AG04450 (cell line): ENCODE measurements around the gene CLMP. TPM values are rescaled to one million over a fixed set of nuclear protein-coding genes. Genes with fewer than 3 reads are reported as not detected.

Source experiments
- CTCF ChIA-PET: fragments of 300-600, 350-600 bp; formaldehyde crosslinking; extraction: SDS; loops from one replicate; lab custom pipeline; 2022; ENCODE audit warnings: antibody characterized with exemption, inconsistent platforms; lab: Charles Lee
- POLR2A ChIA-PET: fragments of 350-600 bp; formaldehyde crosslinking; extraction: SDS; loops from one replicate; lab custom pipeline; 2021; ENCODE audit warnings: antibody characterized with exemption, inconsistent platforms; lab: Yijun Ruan, JAX
- DNase-seq: peaks from one replicate; pipeline ENCODE4 v3.0.0-alpha.2; 2011; ENCODE audit warnings: low read depth, low spot score
- H3K27ac ChIP-seq: one replicate; pipeline ENCODE4 v1.5.1; 2012; ENCODE audit warnings: low read depth, low read length, control low read depth
- H3K27me3 ChIP-seq: one replicate; pipeline ENCODE4 v1.6.0; 2012; ENCODE audit warnings: low read length; ENCODE audit not compliant: control insufficient read depth, insufficient read depth
- H3K4me3 ChIP-seq: 2 replicates; pipeline ENCODE4 v1.5.1; 2011; ENCODE audit warnings: mild to moderate bottlenecking, low read depth, low read length, control low read depth
- H3K9me3 ChIP-seq: 2 replicates; pipeline ENCODE4 v1.5.1; 2012; ENCODE audit warnings: low read length; ENCODE audit not compliant: control insufficient read depth, insufficient read depth
- polyA plus RNA-seq: library from polyadenylated mRNA; depleted of rRNA; stranded (reverse); fragments of >200 nt; gene quantifications from 2 replicates; pipeline ENCODE4 v1.2.3, GENCODE V29; 2011
- TF ChIP-seq, protein P1 (sequence below): IDR thresholded peaks from 2 replicates; pipeline ENCODE4 v1.5.1; 2011; ENCODE audit warnings: low read depth, low read length, control low read depth, inconsistent platforms

Gene CLMP
- polyA plus RNA-seq, 1 experiment = 288 TPM

DNA sequence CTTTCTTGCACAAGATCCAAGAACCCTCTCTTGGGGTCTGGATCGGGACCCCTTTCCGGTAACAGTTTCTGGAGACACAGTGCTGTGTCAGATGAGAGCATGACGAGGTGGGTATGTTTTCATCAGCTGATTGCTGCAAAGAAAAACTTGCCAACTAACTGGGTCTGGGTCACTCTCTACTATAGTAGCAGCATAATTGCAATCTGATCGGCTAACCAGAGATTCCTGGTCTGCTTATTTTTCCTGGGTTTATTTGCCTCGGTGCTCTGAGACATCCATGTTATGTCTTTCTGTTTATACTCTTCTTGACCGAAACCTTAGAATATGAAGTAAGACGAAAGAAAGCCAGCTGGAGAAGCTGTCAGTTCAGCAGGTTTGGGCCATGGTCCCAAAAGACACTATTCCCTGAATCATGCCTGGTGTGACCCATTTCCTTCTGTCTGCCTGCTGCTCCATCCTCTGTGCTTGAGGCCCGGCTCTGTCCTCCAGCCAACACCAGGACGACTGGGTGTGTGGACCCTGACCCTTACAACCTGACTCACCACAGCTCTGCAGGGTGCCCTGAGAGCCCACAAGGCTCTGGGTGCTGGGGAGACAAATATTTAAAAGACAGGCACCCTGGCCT lies 24.1 kb upstream of the CLMP start:
- peak; percentile 53 for DNase-seq
- TF ChIP-seq, protein P1, sequence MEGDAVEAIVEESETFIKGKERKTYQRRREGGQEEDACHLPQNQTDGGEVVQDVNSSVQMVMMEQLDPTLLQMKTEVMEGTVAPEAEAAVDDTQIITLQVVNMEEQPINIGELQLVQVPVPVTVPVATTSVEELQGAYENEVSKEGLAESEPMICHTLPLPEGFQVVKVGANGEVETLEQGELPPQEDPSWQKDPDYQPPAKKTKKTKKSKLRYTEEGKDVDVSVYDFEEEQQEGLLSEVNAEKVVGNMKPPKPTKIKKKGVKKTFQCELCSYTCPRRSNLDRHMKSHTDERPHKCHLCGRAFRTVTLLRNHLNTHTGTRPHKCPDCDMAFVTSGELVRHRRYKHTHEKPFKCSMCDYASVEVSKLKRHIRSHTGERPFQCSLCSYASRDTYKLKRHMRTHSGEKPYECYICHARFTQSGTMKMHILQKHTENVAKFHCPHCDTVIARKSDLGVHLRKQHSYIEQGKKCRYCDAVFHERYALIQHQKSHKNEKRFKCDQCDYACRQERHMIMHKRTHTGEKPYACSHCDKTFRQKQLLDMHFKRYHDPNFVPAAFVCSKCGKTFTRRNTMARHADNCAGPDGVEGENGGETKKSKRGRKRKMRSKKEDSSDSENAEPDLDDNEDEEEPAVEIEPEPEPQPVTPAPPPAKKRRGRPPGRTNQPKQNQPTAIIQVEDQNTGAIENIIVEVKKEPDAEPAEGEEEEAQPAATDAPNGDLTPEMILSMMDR = no peak
- ChIA-PET CTCF (interaction anchor here (0.6 to 1.5 kb wide), 5 partner anchors 13 to 42 kb away, joined by 3 to 7 read pairs (median 4); no protein-coding TSS in a partner anchor), POLR2A (interaction anchor here (0.8 to 2.3 kb wide), 6 partner anchors 12 to 157 kb away, joined by 3 to 8 read pairs (median 5); partner anchors contain the start of gene CLMP)
- H3K4me3 ChIP-seq = no peak overlapping the region; the same call in 1 of the 2 replicates
- no peaks in the 10 kb centered on the region for H3K27me3 ChIP-seq
- peak overlapping the region; percentile 88 for H3K27ac ChIP-seq
- peaks cover 7% of the 10 kb centered on the region; the same call in 1 of the 2 replicates for H3K9me3 ChIP-seq

DNA sequence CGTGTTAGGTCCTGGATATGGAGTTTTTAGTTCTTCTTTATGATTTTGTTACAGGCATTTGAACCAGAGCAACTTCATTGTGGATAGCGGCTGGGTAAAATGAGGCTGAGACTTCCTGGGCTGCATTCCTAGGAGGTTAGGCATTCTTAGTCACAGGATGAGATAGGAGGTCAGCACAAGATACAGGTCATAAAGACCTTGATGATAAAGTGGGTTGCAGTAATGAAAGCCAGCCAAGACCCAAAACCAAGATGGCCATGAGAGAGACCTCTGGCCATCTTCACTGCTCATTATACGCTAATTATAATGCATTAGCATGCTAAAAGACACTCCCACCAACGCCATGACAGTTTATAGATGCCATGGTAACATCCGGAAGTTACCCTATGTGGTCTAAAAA lies 23.4 kb upstream of the CLMP start:
- no peak overlapping the region for H3K4me3 ChIP-seq
- H3K27ac ChIP-seq = peak overlapping the region; percentile 88
- H3K27me3 ChIP-seq = no peaks in the 10 kb centered on the region
- no peak for DNase-seq
- peaks cover 7% of the 10 kb centered on the region; the same call in 1 of the 2 replicates for H3K9me3 ChIP-seq
- CTCF ChIA-PET = interaction anchor here (1.1 to 1.5 kb wide), 4 partner anchors 13 to 43 kb away, joined by 3 to 7 read pairs (median 4); no protein-coding TSS in a partner anchor
- TF ChIP-seq, protein P1 = no peak
- POLR2A ChIA-PET = interaction anchor here (0.8 to 2.3 kb wide), 6 partner anchors 13 to 156 kb away, joined by 3 to 8 read pairs (median 5); partner anchors contain the start of gene CLMP

DNA sequence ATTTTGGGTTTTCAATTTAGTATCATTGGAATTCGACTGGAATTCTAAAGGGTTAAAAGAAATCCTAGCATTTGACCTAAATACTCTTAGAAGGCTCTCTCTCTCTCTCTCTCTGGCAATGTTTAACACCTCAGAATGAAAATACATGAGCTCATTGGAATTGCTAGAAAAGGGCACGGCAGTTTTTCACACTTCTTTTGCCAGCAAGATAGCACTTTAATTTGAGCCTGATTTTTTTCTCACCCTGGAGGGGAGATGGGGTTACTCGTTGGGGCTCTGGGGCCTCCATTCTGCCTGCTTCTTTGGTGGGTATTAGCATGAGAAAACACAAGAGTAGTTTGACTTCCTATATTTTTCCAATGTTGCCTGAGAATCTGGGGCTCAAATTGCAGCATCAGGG lies 22.8 kb upstream of the CLMP start:
- CTCF ChIA-PET = interaction anchor here (1.5 kb wide), 2 partner anchors 29 to 44 kb away, joined by 3 to 6 read pairs; no protein-coding TSS in a partner anchor
- no peak for DNase-seq
- TF ChIP-seq, protein P1 = no peak
- peaks cover 6% of the 10 kb centered on the region; the same call in 1 of the 2 replicates for H3K9me3 ChIP-seq
- no peaks in the 10 kb centered on the region for H3K27me3 ChIP-seq
- H3K4me3 ChIP-seq = no peak overlapping the region
- POLR2A ChIA-PET = interaction anchor here (2.0 to 2.3 kb wide), 2 partner anchors 15 to 23 kb away, joined by 7 to 8 read pairs; partner anchors contain the start of gene CLMP
- H3K27ac ChIP-seq = peak overlapping the region; percentile 0

DNA sequence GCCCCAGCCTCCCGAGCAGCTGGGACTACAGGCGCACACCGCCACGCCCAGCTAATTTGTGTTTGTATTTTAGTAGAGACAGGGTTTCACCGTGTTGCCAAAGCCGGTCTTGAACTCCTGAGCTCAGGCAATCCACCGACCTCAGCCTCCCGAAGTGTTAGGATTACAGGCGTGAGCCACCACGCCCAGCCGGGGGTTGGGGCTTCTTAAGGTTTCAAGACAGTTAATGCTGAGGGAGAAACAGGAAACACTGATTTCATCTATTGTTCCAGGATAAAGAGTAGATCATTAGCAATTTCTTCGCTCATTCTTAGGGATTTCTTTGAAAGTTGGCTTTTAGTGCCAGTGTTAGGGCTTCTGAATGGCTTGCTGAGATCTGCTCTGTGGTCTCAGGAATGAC lies 21.2 kb upstream of the CLMP start:
- DNase-seq = no peak
- Histone ChIP-seq H3K9me3 (no peaks in the 10 kb centered on the region), H3K27me3 (no peaks in the 10 kb centered on the region), H3K27ac (no peak overlapping the region), H3K4me3 (no peak overlapping the region)
- TF ChIP-seq, protein P1 = no peak
- ChIA-PET CTCF (interaction anchor here (0.7 kb wide), 1 partner anchor 16 kb away, joined by 3 read pairs; no protein-coding TSS in a partner anchor), POLR2A (no interaction called here)

DNA sequence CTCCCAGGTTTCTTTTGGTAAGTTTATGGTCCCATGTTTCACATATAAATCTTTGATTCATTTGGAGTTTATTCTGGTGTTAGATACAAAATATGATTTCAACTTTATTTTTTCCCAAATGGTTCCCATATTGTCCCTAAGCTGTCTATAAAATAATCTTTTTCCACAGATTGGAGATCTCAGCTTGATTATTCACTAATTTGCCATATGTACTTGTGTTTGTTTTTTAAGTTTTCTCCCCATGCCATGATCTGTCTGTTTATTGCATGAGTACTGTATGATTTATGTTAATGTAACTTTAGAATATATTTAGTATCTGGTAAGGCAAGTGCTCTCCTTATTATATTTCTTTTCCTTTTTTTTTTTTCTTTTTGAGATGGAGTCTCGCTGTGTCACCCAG lies 19.9 kb upstream of the CLMP start:
- no peaks in the 10 kb centered on the region for H3K9me3 ChIP-seq
- no peaks in the 10 kb centered on the region for H3K27me3 ChIP-seq
- ChIA-PET CTCF (no interaction called here), POLR2A (no interaction called here)
- H3K4me3 ChIP-seq = no peak overlapping the region
- TF ChIP-seq, protein P1 = no peak
- DNase-seq = no peak
- no peak overlapping the region for H3K27ac ChIP-seq
